ENCODE data around the gene CIT.

GRCh38 chr12:119693511-119693910 lies 183.6 kb downstream of the CIT start:
- TF ChIP-seq POLR2A (IDR thresholded peaks at IDR 0.05) (no peak), CTCF (IDR thresholded peaks at IDR 0.05) (no peak)
